CD4-positive, alpha-beta T cell treated with Interleukin-17A for 1 hour (primary cell): ENCODE data around the gene SMIM43.
A peak's percentile ranks its signal among the peaks of the same experiment; 100 is the strongest.

Experiments used
- DNase-seq: peaks from one replicate; pipeline ENCODE4 v3.0.0-alpha.2; 2020

The SMIM43 gene

GRCh38 chr4:121764702-121765367, at the start of gene SMIM43:
SMIM43 (minus strand) TSS chr4:121765164; CDS start chr4:121765105, 59 bp downstream.
- no peak for DNase-seq

- DNase-seq = no peak
These were observed 49.8 kb upstream of the SMIM43 start for GRCh38 chr4:121814756-121815155.

GRCh38 chr4:121811122-121811521, 46.2 kb upstream of the SMIM43 start:
- no peak for DNase-seq

GRCh38 chr4:121806411-121806810, 41.4 kb upstream of the SMIM43 start:
- DNase-seq = no peak

GRCh38 chr4:121801715-121802075, 36.7 kb upstream of the SMIM43 start:
- DNase-seq = no peak

- peak; percentile 96 for DNase-seq
These were observed 36.2 kb upstream of the SMIM43 start, which contains the start of gene EXOSC9 for GRCh38 chr4:121800961-121801714. EXOSC9 (plus strand) TSS chr4:121801323; CDS start chr4:121801425, 102 bp downstream.

GRCh38 chr4:121800638-121800960, 35.6 kb upstream of the SMIM43 start:
- no peak for DNase-seq

- no peak for DNase-seq
These were observed 35.0 kb upstream of the SMIM43 start for GRCh38 chr4:121799867-121800501.

GRCh38 chr4:121799208-121799823, 34.4 kb upstream of the SMIM43 start:
- DNase-seq = no peak

- no peak for DNase-seq
These were observed 31.3 kb upstream of the SMIM43 start for GRCh38 chr4:121796283-121796682.

- DNase-seq = no peak
These were observed 29.7 kb upstream of the SMIM43 start for GRCh38 chr4:121794505-121795188.

GRCh38 chr4:121792966-121793365, 28.0 kb upstream of the SMIM43 start:
- DNase-seq = no peak

- no peak for DNase-seq
These were observed 26.5 kb upstream of the SMIM43 start for GRCh38 chr4:121791481-121791880.

GRCh38 chr4:121790976-121791375, 26.0 kb upstream of the SMIM43 start:
- DNase-seq = no peak

- no peak for DNase-seq
These were observed 25.2 kb upstream of the SMIM43 start for GRCh38 chr4:121789960-121790829.

- DNase-seq = no peak
These were observed 24.5 kb upstream of the SMIM43 start for GRCh38 chr4:121789455-121789854.

- DNase-seq = no peak
These were observed 23.9 kb upstream of the SMIM43 start for GRCh38 chr4:121788896-121789295.

GRCh38 chr4:121786221-121786620, 21.3 kb upstream of the SMIM43 start:
- DNase-seq = no peak

GRCh38 chr4:121785479-121785878, 20.5 kb upstream of the SMIM43 start:
- no peak for DNase-seq

GRCh38 chr4:121784975-121785374, 20.0 kb upstream of the SMIM43 start:
- DNase-seq = no peak

GRCh38 chr4:121784401-121784800, 19.4 kb upstream of the SMIM43 start:
- DNase-seq = no peak

- no peak for DNase-seq
These were observed 18.2 kb upstream of the SMIM43 start for GRCh38 chr4:121783210-121783609.
